K562 (cell line): ENCODE results near the gene CCR2. TPM values are rescaled to one million over a fixed set of nuclear protein-coding genes. Genes with fewer than 3 reads are reported as not detected.

Experiments
- ARHGAP35 ChIP-seq: fragments of 450-650 bp; IDR thresholded peaks from 2 replicates; pipeline ENCODE4 v1.6.1; 2018; ENCODE audit not compliant: partially characterized antibody
- ESRRA ChIP-seq: fragments of 450-650 bp; IDR thresholded peaks from 2 replicates; pipeline ENCODE4 v1.6.1; 2014; ENCODE audit warnings: low read depth, mild to moderate bottlenecking, moderate library complexity, borderline replicate concordance
- ETS2 ChIP-seq: IDR thresholded peaks from 2 replicates; pipeline ENCODE4 v1.6.1; 2016; ENCODE audit warnings: borderline replicate concordance, missing genetic modification characterization, mild to moderate bottlenecking, moderate library complexity, missing compliant biosample characterization; ENCODE audit not compliant: poor library complexity, severe bottlenecking
- FOXJ2 ChIP-seq: fragments of 200-800 bp; sonication (Bioruptor generic); IDR thresholded peaks from 2 replicates; pipeline ENCODE4 v1.6.1; 2016; ENCODE audit warnings: missing genetic modification characterization, missing compliant biosample characterization
- PHF8 ChIP-seq: fragments of 200-600 bp; sonication (generic); IDR thresholded peaks from 2 replicates; pipeline ENCODE4 v1.6.1; 2012; ENCODE audit warnings: mixed run types, mild to moderate bottlenecking, inconsistent platforms, low read length, moderate library complexity, borderline replicate concordance
- ZNF586 ChIP-seq: fragments of 450-650 bp; formaldehyde crosslinking; conservative IDR thresholded peaks from 2 replicates; pipeline ENCODE4 v1.4.0; 2020; ENCODE audit warnings: mild to moderate bottlenecking, moderate library complexity
- ZNF830 ChIP-seq: fragments of 250-450 bp; sonication (Bioruptor Pico); IDR thresholded peaks from 2 replicates; pipeline ENCODE4 v1.5.0; 2021; ENCODE audit warnings: mild to moderate bottlenecking
- polyA plus RNA-seq, 8 experiments: library from polyadenylated mRNA; depleted of rRNA in 4 of 8; stranded (reverse) in 5 of 8; unstranded in 3 of 8; fragments of >200 nt; fragmentation: Nextera tagmentation in 2 of 8; fragmentation: Illumina TruSeq in 1 of 8; extraction: Ambion mirVana in 2 of 8; extraction: Trizol in 1 of 8; gene quantifications; 2 replicates each; pipeline versions ENCODE4 v1.2.1 to v1.2.3, GENCODE V29; 2011 to 2014; ENCODE audit warnings: inconsistent platforms in 1 of 8, missing spikeins in 1 of 8
- total RNA-seq, 7 experiments: library from RNA; depleted of rRNA in 6 of 7; stranded (reverse); fragments of >200 nt in 6 of 7; fragmentation: Illumina TruSeq in 2 of 7; extraction: Trizol in 2 of 7; gene quantifications; 2 replicates each; pipeline versions ENCODE4 v1.2.1 to v1.2.3, GENCODE V29; 2011 to 2021; ENCODE audit warnings: low replicate concordance in 1 of 7
- TF ChIP-seq, protein P1 (sequence below): fragments of 250-450 bp; sonication (Bioruptor Pico); IDR thresholded peaks from 2 replicates; pipeline ENCODE4 v1.9.0; 2021; ENCODE audit warnings: mild to moderate bottlenecking
- TF ChIP-seq, protein P2 (sequence below): fragments of 450-650 bp; IDR thresholded peaks from 2 replicates; pipeline ENCODE4 v1.6.1; 2016; ENCODE audit warnings: missing biosample characterization, missing genetic modification characterization
- TF ChIP-seq, protein P3 (sequence below): fragments of 150-350 bp; IDR thresholded peaks from 2 replicates; pipeline ENCODE4 v1.6.1; 2014; ENCODE audit warnings: low read depth, mild to moderate bottlenecking, low read length, borderline replicate concordance
- TF ChIP-seq, protein P4 (sequence below): fragments of 450-650 bp; IDR thresholded peaks from 2 replicates; pipeline ENCODE4 v1.6.1; 2016; ENCODE audit warnings: borderline replicate concordance

The CCR2 gene
- total and polyA plus RNA-seq, 9 of the 15 experiments (the other 6 are each of a cell fraction or from before 2014, with no cell fraction given), result not detected

DNA sequence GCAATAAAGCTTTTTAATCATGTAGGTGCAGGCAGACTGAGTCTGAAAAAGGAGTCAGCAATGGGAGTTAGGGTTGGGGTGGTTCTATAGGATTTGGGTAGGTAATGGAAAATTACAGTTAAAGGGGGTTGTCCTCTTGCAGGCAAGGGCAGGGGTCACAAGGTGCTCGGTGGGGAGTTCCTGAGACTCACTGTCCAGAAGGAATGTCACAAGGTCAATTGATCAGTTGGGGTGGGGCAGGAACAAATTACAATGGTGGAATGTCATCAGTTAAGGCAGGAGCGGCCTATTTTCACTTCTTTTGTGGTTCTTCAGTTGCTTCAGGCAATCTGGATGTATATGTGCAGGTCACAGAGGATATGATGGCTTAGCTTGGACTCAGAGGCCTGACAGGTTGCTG is 39.1 kb downstream of the CCR2 start (continued):
- TF ChIP-seq, protein P1, sequence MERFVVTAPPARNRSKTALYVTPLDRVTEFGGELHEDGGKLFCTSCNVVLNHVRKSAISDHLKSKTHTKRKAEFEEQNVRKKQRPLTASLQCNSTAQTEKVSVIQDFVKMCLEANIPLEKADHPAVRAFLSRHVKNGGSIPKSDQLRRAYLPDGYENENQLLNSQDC (CRISPR knock-in tag), result no peak
- TF ChIP-seq PHF8 (no peak), ARHGAP35 (no peak), ZNF586 (no peak), ETS2 (tag) (no peak), ESRRA (no peak), FOXJ2 (tag) (no peak), ZNF830 (no peak)
- TF ChIP-seq, protein P2, sequence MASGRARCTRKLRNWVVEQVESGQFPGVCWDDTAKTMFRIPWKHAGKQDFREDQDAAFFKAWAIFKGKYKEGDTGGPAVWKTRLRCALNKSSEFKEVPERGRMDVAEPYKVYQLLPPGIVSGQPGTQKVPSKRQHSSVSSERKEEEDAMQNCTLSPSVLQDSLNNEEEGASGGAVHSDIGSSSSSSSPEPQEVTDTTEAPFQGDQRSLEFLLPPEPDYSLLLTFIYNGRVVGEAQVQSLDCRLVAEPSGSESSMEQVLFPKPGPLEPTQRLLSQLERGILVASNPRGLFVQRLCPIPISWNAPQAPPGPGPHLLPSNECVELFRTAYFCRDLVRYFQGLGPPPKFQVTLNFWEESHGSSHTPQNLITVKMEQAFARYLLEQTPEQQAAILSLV, result no peak
- TF ChIP-seq, protein P3, sequence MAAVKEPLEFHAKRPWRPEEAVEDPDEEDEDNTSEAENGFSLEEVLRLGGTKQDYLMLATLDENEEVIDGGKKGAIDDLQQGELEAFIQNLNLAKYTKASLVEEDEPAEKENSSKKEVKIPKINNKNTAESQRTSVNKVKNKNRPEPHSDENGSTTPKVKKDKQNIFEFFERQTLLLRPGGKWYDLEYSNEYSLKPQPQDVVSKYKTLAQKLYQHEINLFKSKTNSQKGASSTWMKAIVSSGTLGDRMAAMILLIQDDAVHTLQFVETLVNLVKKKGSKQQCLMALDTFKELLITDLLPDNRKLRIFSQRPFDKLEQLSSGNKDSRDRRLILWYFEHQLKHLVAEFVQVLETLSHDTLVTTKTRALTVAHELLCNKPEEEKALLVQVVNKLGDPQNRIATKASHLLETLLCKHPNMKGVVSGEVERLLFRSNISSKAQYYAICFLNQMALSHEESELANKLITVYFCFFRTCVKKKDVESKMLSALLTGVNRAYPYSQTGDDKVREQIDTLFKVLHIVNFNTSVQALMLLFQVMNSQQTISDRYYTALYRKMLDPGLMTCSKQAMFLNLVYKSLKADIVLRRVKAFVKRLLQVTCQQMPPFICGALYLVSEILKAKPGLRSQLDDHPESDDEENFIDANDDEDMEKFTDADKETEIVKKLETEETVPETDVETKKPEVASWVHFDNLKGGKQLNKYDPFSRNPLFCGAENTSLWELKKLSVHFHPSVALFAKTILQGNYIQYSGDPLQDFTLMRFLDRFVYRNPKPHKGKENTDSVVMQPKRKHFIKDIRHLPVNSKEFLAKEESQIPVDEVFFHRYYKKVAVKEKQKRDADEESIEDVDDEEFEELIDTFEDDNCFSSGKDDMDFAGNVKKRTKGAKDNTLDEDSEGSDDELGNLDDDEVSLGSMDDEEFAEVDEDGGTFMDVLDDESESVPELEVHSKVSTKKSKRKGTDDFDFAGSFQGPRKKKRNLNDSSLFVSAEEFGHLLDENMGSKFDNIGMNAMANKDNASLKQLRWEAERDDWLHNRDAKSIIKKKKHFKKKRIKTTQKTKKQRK, result no peak
- TF ChIP-seq, protein P4, sequence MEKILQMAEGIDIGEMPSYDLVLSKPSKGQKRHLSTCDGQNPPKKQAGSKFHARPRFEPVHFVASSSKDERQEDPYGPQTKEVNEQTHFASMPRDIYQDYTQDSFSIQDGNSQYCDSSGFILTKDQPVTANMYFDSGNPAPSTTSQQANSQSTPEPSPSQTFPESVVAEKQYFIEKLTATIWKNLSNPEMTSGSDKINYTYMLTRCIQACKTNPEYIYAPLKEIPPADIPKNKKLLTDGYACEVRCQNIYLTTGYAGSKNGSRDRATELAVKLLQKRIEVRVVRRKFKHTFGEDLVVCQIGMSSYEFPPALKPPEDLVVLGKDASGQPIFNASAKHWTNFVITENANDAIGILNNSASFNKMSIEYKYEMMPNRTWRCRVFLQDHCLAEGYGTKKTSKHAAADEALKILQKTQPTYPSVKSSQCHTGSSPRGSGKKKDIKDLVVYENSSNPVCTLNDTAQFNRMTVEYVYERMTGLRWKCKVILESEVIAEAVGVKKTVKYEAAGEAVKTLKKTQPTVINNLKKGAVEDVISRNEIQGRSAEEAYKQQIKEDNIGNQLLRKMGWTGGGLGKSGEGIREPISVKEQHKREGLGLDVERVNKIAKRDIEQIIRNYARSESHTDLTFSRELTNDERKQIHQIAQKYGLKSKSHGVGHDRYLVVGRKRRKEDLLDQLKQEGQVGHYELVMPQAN, result no peak
